ENCODE measurements around the gene ZNF556.
"Not testable (repeated sequence)": the region's sequence is repeated elsewhere in the genome, so short reads cannot be mapped to it uniquely, and the experiment has no call there.

ZNF556 gene

GRCh38 chr19:2858864-2859263, 8.3 kb upstream of the ZNF556 start:
- Histone ChIP-seq H3K9me3 (ENCODE audit: control insufficient read depth, low read length) (no peaks in the 10 kb centered on the region), H3K4me1 (ENCODE audit: control insufficient read depth, insufficient read depth, low read length) (no peaks in the 10 kb centered on the region), H3K27me3 (ENCODE audit: control insufficient read depth, insufficient read depth, low read length) (no peaks in the 10 kb centered on the region), H3K9ac (ENCODE audit: low read length) (no peak overlapping the region), H3K36me3 (ENCODE audit: control insufficient read depth, insufficient read depth, low read length) (no peaks in the 10 kb centered on the region), H3K4me3 (ENCODE audit: low read length) (no peak overlapping the region)

- H3K4me3 ChIP-seq (ENCODE audit: low read length), result no peak overlapping the region
Measured at GRCh38 chr19:2863816-2864215, 3.3 kb upstream of the ZNF556 start.

GRCh38 chr19:2865334-2866100, 1.6 kb upstream of the ZNF556 start:
- H3K4me1 ChIP-seq (ENCODE audit: control insufficient read depth, insufficient read depth, low read length), result peaks cover 7% of the 10 kb centered on the region
- H3K4me3 ChIP-seq (ENCODE audit: low read length), result no peak overlapping the region
- no peaks in the 10 kb centered on the region for H3K9me3 ChIP-seq (ENCODE audit: control insufficient read depth, low read length)
- H3K27me3 ChIP-seq (ENCODE audit: control insufficient read depth, insufficient read depth, low read length), result no peaks in the 10 kb centered on the region
- no peak overlapping the region for H3K9ac ChIP-seq (ENCODE audit: low read length)
- H3K36me3 ChIP-seq (ENCODE audit: control insufficient read depth, insufficient read depth, low read length), result no peaks in the 10 kb centered on the region

More at GRCh38 chr19:2863816-2864215, 3.3 kb upstream of the ZNF556 start:
- Histone ChIP-seq H3K9ac (ENCODE audit: low read length) (no peak overlapping the region), H3K36me3 (ENCODE audit: control insufficient read depth, insufficient read depth, low read length) (no peaks in the 10 kb centered on the region), H3K9me3 (ENCODE audit: control insufficient read depth, low read length) (no peaks in the 10 kb centered on the region), H3K4me1 (ENCODE audit: control insufficient read depth, insufficient read depth, low read length) (peaks cover 7% of the 10 kb centered on the region), H3K27me3 (ENCODE audit: control insufficient read depth, insufficient read depth, low read length) (no peaks in the 10 kb centered on the region)

GRCh38 chr19:2866495-2867024, 575 bp upstream of the ZNF556 start:
- no peaks in the 10 kb centered on the region for H3K36me3 ChIP-seq (ENCODE audit: control insufficient read depth, insufficient read depth, low read length)
- no peak overlapping the region for H3K9ac ChIP-seq (ENCODE audit: low read length)
- no peaks in the 10 kb centered on the region for H3K27me3 ChIP-seq (ENCODE audit: control insufficient read depth, insufficient read depth, low read length)
- no peaks in the 10 kb centered on the region for H3K9me3 ChIP-seq (ENCODE audit: control insufficient read depth, low read length)
- no peak overlapping the region for H3K4me3 ChIP-seq (ENCODE audit: low read length)
- peaks cover 7% of the 10 kb centered on the region for H3K4me1 ChIP-seq (ENCODE audit: control insufficient read depth, insufficient read depth, low read length)

GRCh38 chr19:2869618-2870017, 2.5 kb downstream of the ZNF556 start:
- Histone ChIP-seq H3K4me1 (ENCODE audit: control insufficient read depth, insufficient read depth, low read length) (peaks cover 7% of the 10 kb centered on the region), H3K27me3 (ENCODE audit: control insufficient read depth, insufficient read depth, low read length) (no peaks in the 10 kb centered on the region), H3K4me3 (ENCODE audit: low read length) (no peak overlapping the region), H3K9me3 (ENCODE audit: control insufficient read depth, low read length) (no peaks in the 10 kb centered on the region), H3K36me3 (ENCODE audit: control insufficient read depth, insufficient read depth, low read length) (no peaks in the 10 kb centered on the region), H3K9ac (ENCODE audit: low read length) (no peak overlapping the region)

GRCh38 chr19:2872175-2872574, 5.0 kb downstream of the ZNF556 start:
- H3K9ac ChIP-seq (ENCODE audit: low read length); H3K4me1 ChIP-seq (ENCODE audit: control insufficient read depth, insufficient read depth, low read length); H3K36me3 ChIP-seq (ENCODE audit: control insufficient read depth, insufficient read depth, low read length); H3K9me3 ChIP-seq (ENCODE audit: control insufficient read depth, low read length); H3K4me3 ChIP-seq (ENCODE audit: low read length); H3K27me3 ChIP-seq (ENCODE audit: control insufficient read depth, insufficient read depth, low read length): not testable (repeated sequence)

GRCh38 chr19:2877398-2878331, 10.5 kb downstream of the ZNF556 start:
- Histone ChIP-seq H3K4me3 (ENCODE audit: low read length) (no peak overlapping the region), H3K27me3 (ENCODE audit: control insufficient read depth, insufficient read depth, low read length) (no peaks in the 10 kb centered on the region), H3K36me3 (ENCODE audit: control insufficient read depth, insufficient read depth, low read length) (no peaks in the 10 kb centered on the region), H3K4me1 (ENCODE audit: control insufficient read depth, insufficient read depth, low read length) (no peaks in the 10 kb centered on the region), H3K9ac (ENCODE audit: low read length) (no peak overlapping the region), H3K9me3 (ENCODE audit: control insufficient read depth, low read length) (peaks cover 9% of the 10 kb centered on the region)

- Histone ChIP-seq H3K27me3 (ENCODE audit: control insufficient read depth, insufficient read depth, low read length) (no peaks in the 10 kb centered on the region), H3K9ac (ENCODE audit: low read length) (no peak overlapping the region), H3K4me3 (ENCODE audit: low read length) (no peak overlapping the region), H3K36me3 (ENCODE audit: control insufficient read depth, insufficient read depth, low read length) (no peaks in the 10 kb centered on the region), H3K9me3 (ENCODE audit: control insufficient read depth, low read length) (no peaks in the 10 kb centered on the region), H3K4me1 (ENCODE audit: control insufficient read depth, insufficient read depth, low read length) (no peaks in the 10 kb centered on the region)
Measured at GRCh38 chr19:2883686-2884439, 16.7 kb downstream of the ZNF556 start.

- H3K9me3 ChIP-seq (ENCODE audit: control insufficient read depth, low read length), result no peaks in the 10 kb centered on the region
- no peaks in the 10 kb centered on the region for H3K27me3 ChIP-seq (ENCODE audit: control insufficient read depth, insufficient read depth, low read length)
- H3K9ac ChIP-seq (ENCODE audit: low read length), result no peak overlapping the region
- H3K4me1 ChIP-seq (ENCODE audit: control insufficient read depth, insufficient read depth, low read length), result no peaks in the 10 kb centered on the region
- no peaks in the 10 kb centered on the region for H3K36me3 ChIP-seq (ENCODE audit: control insufficient read depth, insufficient read depth, low read length)
- no peak overlapping the region for H3K4me3 ChIP-seq (ENCODE audit: low read length)
Measured at GRCh38 chr19:2885736-2886135, 18.6 kb downstream of the ZNF556 start.

- no peak overlapping the region for H3K9ac ChIP-seq (ENCODE audit: low read length)
- H3K4me3 ChIP-seq (ENCODE audit: low read length), result no peak overlapping the region
- no peaks in the 10 kb centered on the region for H3K36me3 ChIP-seq (ENCODE audit: control insufficient read depth, insufficient read depth, low read length)
- no peaks in the 10 kb centered on the region for H3K9me3 ChIP-seq (ENCODE audit: control insufficient read depth, low read length)
- no peaks in the 10 kb centered on the region for H3K27me3 ChIP-seq (ENCODE audit: control insufficient read depth, insufficient read depth, low read length)
- no peaks in the 10 kb centered on the region for H3K4me1 ChIP-seq (ENCODE audit: control insufficient read depth, insufficient read depth, low read length)
Measured at GRCh38 chr19:2887391-2887914, 20.3 kb downstream of the ZNF556 start.

- Histone ChIP-seq H3K4me1 (ENCODE audit: control insufficient read depth, insufficient read depth, low read length) (no peaks in the 10 kb centered on the region), H3K9me3 (ENCODE audit: control insufficient read depth, low read length) (no peaks in the 10 kb centered on the region), H3K27me3 (ENCODE audit: control insufficient read depth, insufficient read depth, low read length) (no peaks in the 10 kb centered on the region), H3K36me3 (ENCODE audit: control insufficient read depth, insufficient read depth, low read length) (no peaks in the 10 kb centered on the region), H3K9ac (ENCODE audit: low read length) (no peak overlapping the region), H3K4me3 (ENCODE audit: low read length) (no peak overlapping the region)
Measured at GRCh38 chr19:2888731-2889224, 21.6 kb downstream of the ZNF556 start.

Data from mucosa of stomach (tissue), 1 donor.